ENCODE data around the gene PACSIN2. TPM values are rescaled to one million over a fixed set of nuclear protein-coding genes. Genes with fewer than 3 reads are reported as not detected.

PACSIN2 gene
- total RNA-seq, 6 experiments from 2014 or later, result 21.4 to 67.0 (median 47.1) TPM

DNA sequence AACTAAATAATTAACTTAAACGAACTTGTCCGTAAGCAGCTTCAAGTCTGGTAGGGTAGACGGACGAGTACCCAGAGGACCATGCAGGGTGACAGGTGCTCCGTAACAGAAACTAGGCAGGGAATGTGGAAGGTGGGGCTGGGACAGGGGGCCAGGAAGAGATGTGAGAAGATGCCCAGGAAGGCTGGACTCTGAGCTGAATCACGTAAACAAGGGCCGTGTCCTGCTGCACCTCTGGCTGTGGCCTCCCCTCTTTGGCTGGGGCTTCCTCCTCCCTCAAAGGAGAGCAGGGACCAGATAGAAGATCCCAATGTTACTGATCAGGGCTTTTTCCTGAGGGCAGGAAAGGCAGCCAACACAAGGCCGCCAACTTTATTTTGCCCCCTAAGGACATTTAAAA, 47.9 kb downstream of the PACSIN2 start:
- Histone ChIP-seq H3K4me3 (no peak overlapping the region), H3K9me3 (no peaks in the 10 kb centered on the region), H3K36me3 (no peaks in the 10 kb centered on the region), H3K4me1 (peaks cover 0 to 3% (median 1%) of the 10 kb centered on the region in 4 donors), H3K27ac (no peak overlapping the region), H3K27me3 (no peaks in the 10 kb centered on the region)
- intact Hi-C loops (cut with DNase I), result no loop called here
- peak in 1 of 3 donors; percentile 40 for DNase-seq
- TF ChIP-seq, protein P1, sequence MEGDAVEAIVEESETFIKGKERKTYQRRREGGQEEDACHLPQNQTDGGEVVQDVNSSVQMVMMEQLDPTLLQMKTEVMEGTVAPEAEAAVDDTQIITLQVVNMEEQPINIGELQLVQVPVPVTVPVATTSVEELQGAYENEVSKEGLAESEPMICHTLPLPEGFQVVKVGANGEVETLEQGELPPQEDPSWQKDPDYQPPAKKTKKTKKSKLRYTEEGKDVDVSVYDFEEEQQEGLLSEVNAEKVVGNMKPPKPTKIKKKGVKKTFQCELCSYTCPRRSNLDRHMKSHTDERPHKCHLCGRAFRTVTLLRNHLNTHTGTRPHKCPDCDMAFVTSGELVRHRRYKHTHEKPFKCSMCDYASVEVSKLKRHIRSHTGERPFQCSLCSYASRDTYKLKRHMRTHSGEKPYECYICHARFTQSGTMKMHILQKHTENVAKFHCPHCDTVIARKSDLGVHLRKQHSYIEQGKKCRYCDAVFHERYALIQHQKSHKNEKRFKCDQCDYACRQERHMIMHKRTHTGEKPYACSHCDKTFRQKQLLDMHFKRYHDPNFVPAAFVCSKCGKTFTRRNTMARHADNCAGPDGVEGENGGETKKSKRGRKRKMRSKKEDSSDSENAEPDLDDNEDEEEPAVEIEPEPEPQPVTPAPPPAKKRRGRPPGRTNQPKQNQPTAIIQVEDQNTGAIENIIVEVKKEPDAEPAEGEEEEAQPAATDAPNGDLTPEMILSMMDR (IDR thresholded peaks at IDR 0.05), result no peak
- TF ChIP-seq POLR2A (IDR thresholded peaks at IDR 0.05), result no peak
- ATAC-seq, result no peak
- 86% methylated on average over 7 of the region's 8 CpGs for WGBS (ENCODE audit: insufficient coverage, low coverage, low lambda C conversion rate, missing lambda C conversion rate)

DNA sequence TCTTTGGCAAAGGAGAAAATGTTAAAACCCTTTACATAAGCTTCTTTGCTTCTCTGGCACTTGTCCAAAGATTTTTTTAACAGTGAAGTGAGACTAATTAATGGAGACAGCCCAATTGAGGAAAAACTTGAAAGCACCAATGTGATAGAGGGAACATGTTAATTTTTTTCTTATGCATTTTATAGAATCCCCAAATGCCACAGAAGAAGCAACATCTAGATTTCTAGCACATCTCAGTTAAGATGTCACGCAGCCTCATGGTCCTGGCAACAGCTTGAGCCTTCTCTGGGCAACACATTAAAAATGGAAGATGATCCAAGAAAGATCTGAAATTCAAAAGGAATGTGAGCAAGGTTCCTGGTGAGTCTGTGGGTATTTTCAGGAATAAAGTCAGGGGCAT, 48.5 kb downstream of the PACSIN2 start:
- TF ChIP-seq POLR2A (IDR thresholded peaks at IDR 0.05), result no peak
- TF ChIP-seq, protein P1 (IDR thresholded peaks at IDR 0.05), result no peak
- no peak for ATAC-seq
- WGBS (ENCODE audit: insufficient coverage, low coverage, low lambda C conversion rate, missing lambda C conversion rate), result 94% methylated on average over 1 of the region's 1 CpG
- H3K9me3 ChIP-seq, result no peaks in the 10 kb centered on the region
- no peaks in the 10 kb centered on the region for H3K36me3 ChIP-seq
- no peak overlapping the region for H3K4me3 ChIP-seq
- no peaks in the 10 kb centered on the region for H3K27me3 ChIP-seq
- H3K27ac ChIP-seq, result no peak overlapping the region
- intact Hi-C loops (cut with DNase I), result no loop called here
- peaks cover 0 to 9% (median 4%) of the 10 kb centered on the region in 4 donors for H3K4me1 ChIP-seq
- peak in 1 of 3 donors; percentile 6 for DNase-seq

DNA sequence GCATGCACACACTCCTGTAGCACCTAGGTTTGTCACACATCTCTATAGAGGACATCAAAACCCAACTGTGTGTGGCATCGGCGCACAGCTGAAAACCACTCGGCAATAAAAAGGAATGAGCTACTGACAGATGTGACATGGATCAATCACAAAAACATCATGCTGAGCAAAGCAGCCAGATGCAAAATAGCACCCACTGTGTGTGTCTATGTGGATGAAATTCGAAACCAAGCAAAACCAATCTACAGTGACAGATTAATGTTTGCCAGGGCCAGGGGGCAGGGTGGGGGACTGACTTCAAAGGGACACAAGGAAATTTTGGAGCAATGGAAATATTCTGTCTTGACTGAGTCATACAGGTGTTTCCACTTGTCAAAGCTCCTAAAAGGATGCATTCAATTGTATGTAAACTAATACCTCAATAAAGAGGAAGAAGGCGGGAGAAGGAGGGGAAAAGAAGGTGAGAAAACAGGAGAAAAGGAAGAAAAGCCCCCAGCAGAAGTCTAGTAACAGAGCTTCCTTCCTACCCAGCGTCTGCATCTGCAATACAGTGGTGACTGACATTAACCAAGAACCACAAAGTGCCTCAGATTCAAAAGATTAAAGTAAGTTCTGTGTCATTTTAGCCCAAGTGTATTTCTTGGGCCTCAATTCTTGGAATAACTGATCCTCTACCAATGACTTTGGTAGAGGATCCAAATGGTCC, 49.8 kb downstream of the PACSIN2 start:
- DNase-seq (no peak), ATAC-seq (no peak)
- Histone ChIP-seq H3K36me3 (no peaks in the 10 kb centered on the region), H3K4me3 (no peak overlapping the region), H3K27ac (no peak overlapping the region), H3K4me1 (peaks cover 0 to 22% (median 12%) of the 10 kb centered on the region in 4 donors), H3K27me3 (no peaks in the 10 kb centered on the region), H3K9me3 (no peaks in the 10 kb centered on the region)
- TF ChIP-seq, protein P1 (IDR thresholded peaks at IDR 0.05), result no peak
- no peak for TF ChIP-seq POLR2A (IDR thresholded peaks at IDR 0.05)
- intact Hi-C loops (cut with DNase I), result no loop called here
- WGBS (ENCODE audit: insufficient coverage, low coverage, low lambda C conversion rate, missing lambda C conversion rate), result 67% methylated on average over 6 of the region's 6 CpGs

DNA sequence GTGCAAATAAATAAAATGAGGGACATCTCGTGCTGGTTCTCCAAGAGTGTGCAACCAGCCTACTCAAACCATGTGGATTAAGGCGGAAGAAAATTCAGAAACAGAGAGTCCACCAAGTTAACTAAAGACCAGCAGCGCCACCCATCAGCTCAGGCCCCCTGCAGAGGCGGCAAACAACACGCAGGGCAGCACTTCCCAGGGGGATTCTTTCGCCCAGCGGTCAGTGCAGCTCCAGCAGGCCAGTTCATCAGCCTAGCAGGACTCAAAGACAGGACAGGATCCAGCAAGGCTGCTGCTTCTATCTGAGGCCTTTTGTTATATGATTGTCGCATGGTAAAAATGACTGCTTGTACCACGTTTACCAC, 51.7 kb downstream of the PACSIN2 start:
- 70% methylated on average over 4 of the region's 9 CpGs for WGBS (ENCODE audit: insufficient coverage, low coverage, low lambda C conversion rate, missing lambda C conversion rate)
- Histone ChIP-seq H3K27me3 (no peaks in the 10 kb centered on the region), H3K36me3 (no peaks in the 10 kb centered on the region), H3K9me3 (no peaks in the 10 kb centered on the region), H3K4me3 (no peak overlapping the region), H3K27ac (no peak overlapping the region), H3K4me1 (peaks cover 0 to 41% (median 20%) of the 10 kb centered on the region in 4 donors)
- DNase-seq, result no peak
- intact Hi-C loops (cut with DNase I), result no loop called here
- no peak for ATAC-seq
- TF ChIP-seq, protein P1 (IDR thresholded peaks at IDR 0.05), result no peak
- no peak for TF ChIP-seq POLR2A (IDR thresholded peaks at IDR 0.05)
